ENCODE results near the gene EIF2S3B. TPM values are rescaled to one million over a fixed set of nuclear protein-coding genes. Genes with fewer than 3 reads are reported as not detected.

The EIF2S3B gene
- total RNA-seq, 4 donors from 2014 or later, result 0.48 to 1.2 (median 0.95) TPM

GRCh38 chr12:10511756-10512355 lies 6.2 kb downstream of the EIF2S3B start:
- 50% methylated on average over 5 of the region's 5 CpGs for WGBS
- no peak for DNase-seq (ENCODE audit: low spot score in 2 of 2)
- no peak for TF ChIP-seq CTCF (IDR thresholded peaks at IDR 0.05)
- TF ChIP-seq EP300 (IDR thresholded peaks at IDR 0.05), result no peak
- TF ChIP-seq POLR2A (IDR thresholded peaks at IDR 0.05), result no peak
- no peak for TF ChIP-seq POLR2AphosphoS5 (IDR thresholded peaks at IDR 0.05)

DNA sequence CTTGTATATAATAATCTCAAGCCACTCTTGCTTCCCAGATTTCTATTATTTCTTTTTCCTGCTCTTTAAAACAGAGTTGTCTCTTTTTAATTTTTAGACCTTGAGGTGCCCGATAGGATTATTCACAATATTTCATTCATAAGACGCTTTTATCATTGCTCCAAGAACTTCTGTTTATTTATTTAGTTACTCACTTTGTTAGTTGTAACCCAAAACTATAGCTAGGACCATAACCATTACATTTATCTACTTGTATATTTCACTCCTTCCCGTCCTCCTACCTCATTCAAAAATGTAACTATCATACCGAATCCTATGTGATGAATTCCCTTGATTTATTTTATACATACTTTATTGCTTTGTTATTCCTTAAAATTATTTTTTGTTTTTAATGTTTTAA lies 7.1 kb downstream of the EIF2S3B start:
- TF ChIP-seq CTCF (IDR thresholded peaks at IDR 0.05), result no peak
- TF ChIP-seq POLR2AphosphoS5 (IDR thresholded peaks at IDR 0.05), result no peak
- no peak for TF ChIP-seq EP300 (IDR thresholded peaks at IDR 0.05)
- TF ChIP-seq POLR2A (IDR thresholded peaks at IDR 0.05), result no peak
- no peak for DNase-seq (ENCODE audit: low spot score in 2 of 2)
- Histone ChIP-seq H3K27ac (no peak overlapping the region), H3K27me3 (no peaks in the 10 kb centered on the region), H3K36me3 (no peaks in the 10 kb centered on the region), H3K4me3 (no peak overlapping the region), H3K4me1 (no peaks in the 10 kb centered on the region), H3K9me3 (no peaks in the 10 kb centered on the region)
- 80% methylated on average over 4 of the region's 4 CpGs for WGBS

More at GRCh38 chr12:10511756-10512355, 6.2 kb downstream of the EIF2S3B start:
- no peak overlapping the region for H3K4me3 ChIP-seq
- H3K27me3 ChIP-seq, result no peaks in the 10 kb centered on the region
- H3K27ac ChIP-seq, result no peak overlapping the region
- H3K36me3 ChIP-seq, result no peaks in the 10 kb centered on the region
- H3K4me1 ChIP-seq, result no peaks in the 10 kb centered on the region
- no peaks in the 10 kb centered on the region for H3K9me3 ChIP-seq

DNA sequence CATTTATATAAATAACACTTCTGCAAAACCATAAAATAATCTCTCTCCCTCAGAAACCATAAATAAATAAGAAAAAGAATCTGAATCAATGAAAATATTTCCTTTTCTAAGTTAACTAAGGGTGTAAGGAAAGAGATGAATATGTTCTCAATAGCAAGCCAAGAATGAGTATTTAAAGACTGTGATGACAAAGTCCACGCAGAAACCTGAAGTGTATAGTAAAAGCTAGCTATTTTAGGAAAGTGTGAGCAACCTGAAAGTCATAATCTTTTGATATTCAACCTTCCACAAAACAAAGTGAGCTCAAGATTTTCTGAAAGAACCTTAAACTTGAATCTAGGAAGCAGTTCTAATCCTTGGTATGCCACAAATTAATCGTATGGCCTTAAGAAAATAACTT lies 15.9 kb downstream of the EIF2S3B start:
- DNase-seq (ENCODE audit: low spot score in 2 of 2), result no peak
- TF ChIP-seq POLR2A (IDR thresholded peaks at IDR 0.05), result no peak
- H3K4me1 ChIP-seq, result no peaks in the 10 kb centered on the region
- no peaks in the 10 kb centered on the region for H3K36me3 ChIP-seq
- H3K27me3 ChIP-seq, result no peaks in the 10 kb centered on the region
- 79% methylated on average over 2 of the region's 2 CpGs for WGBS
- no peak overlapping the region for H3K4me3 ChIP-seq
- H3K9me3 ChIP-seq, result no peaks in the 10 kb centered on the region
- no peak overlapping the region for H3K27ac ChIP-seq

DNA sequence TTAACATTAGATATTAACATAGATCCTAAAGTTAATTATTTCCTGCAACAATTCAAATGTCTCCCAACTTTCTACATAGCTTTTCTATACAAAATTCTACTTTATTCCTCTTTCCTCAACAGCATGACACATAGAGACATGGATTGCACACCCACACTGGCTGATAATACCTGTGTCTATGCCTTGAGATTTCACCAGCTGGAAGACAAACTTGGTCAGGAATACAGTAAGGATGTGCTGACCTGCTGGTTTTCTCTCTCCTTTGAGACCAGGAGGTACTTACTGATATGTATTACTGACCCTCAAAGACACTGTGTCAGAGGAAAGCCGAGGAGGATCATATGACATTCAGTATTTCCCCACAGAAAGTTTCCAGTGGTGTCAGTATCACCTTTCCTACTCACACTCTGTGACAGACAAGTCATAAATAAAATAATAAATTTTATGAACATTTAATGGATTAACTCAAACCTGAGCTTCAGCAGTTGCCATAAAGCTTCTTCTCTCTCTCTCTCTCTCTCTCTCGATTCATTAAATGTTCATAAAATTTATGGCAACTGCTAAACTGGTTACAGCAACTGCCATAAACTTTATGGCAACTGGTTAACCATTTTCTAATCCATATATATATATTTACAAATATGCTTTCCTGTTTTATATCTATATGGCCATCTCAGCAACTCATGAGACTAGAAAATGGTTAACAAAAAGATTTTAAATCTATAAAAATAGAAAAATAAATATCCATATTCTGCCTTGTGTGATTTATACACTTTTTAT lies 22.7 kb downstream of the EIF2S3B start:
- TF ChIP-seq POLR2AphosphoS5 (IDR thresholded peaks at IDR 0.05), result no peak
- TF ChIP-seq CTCF (IDR thresholded peaks at IDR 0.05), result no peak
- TF ChIP-seq POLR2A (IDR thresholded peaks at IDR 0.05), result no peak
- TF ChIP-seq EP300 (IDR thresholded peaks at IDR 0.05), result no peak
- Histone ChIP-seq H3K36me3 (no peaks in the 10 kb centered on the region), H3K4me1 (no peaks in the 10 kb centered on the region), H3K4me3 (no peak overlapping the region), H3K9me3 (no peaks in the 10 kb centered on the region), H3K27ac (no peak overlapping the region), H3K27me3 (no peaks in the 10 kb centered on the region)
- 61% methylated on average over 2 of the region's 2 CpGs for WGBS
- DNase-seq (ENCODE audit: low spot score in 2 of 2), result no peak

DNA sequence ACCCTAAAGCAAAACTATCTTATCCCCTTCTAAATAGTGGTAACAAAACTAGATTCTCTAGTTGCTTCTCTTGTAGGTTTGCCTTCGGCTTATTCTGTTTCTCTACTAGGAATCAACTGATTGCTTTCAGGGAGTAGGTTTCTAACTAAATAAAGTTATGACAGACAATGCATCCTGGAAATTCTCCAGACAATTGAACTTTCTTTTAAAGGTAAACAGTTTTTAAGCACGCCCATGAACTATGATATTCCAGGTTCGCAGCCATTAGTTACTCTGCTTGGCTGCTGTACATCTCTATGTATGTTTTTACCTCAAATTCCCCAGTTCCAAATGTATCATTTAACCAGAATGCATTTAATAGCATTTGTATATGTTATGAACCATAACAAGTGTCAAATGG lies 23.9 kb downstream of the EIF2S3B start:
- 82% methylated on average over 3 of the region's 3 CpGs for WGBS
- Histone ChIP-seq H3K4me3 (no peak overlapping the region), H3K9me3 (no peaks in the 10 kb centered on the region), H3K4me1 (no peaks in the 10 kb centered on the region), H3K27me3 (no peaks in the 10 kb centered on the region), H3K27ac (no peak overlapping the region), H3K36me3 (no peaks in the 10 kb centered on the region)
- DNase-seq (ENCODE audit: low spot score in 2 of 2), result no peak
- TF ChIP-seq EP300 (IDR thresholded peaks at IDR 0.05) (no peak), CTCF (IDR thresholded peaks at IDR 0.05) (no peak)

Data from suprapubic skin (tissue), 4 donors.